ENCODE results near the gene PFDN2. TPM values are rescaled to one million over a fixed set of nuclear protein-coding genes. Genes with fewer than 3 reads are reported as not detected.

PFDN2 gene
- total and polyA plus RNA-seq, 2 of the 8 experiments (the other 6 are each of a cell fraction or from before 2014, with no cell fraction given): 66.2 to 71.2 TPM

DNA sequence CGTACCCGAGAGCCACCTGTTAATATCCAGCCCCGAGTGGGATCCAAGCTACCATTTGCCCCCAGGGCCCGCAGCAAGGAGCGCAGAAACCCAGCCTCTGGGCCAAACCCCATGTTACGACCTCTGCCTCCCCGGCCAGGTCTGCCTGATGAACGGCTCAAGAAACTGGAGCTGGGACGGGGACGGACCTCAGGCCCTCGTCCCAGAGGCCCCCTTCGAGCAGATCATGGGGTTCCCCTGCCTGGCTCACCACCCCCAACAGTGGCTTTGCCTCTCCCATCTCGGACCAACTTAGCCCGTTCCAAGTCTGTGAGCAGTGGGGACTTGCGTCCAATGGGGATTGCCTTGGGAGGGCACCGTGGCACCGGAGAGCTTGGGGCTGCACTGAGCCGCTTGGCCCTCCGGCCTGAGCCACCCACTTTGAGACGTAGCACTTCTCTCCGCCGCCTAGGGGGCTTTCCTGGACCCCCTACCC, 42.9 kb upstream of the PFDN2 start:
- peak overlapping the region in 1 of 2 experiments; percentile 63; a peak in 1 of 4 replicates for H3K4me2 ChIP-seq (ENCODE audit: insufficient read depth in 1 of 2, low read depth in 2 of 2, low read length in 2 of 2)
- no peak overlapping the region for H3K56ac ChIP-seq (replicated peaks; ENCODE audit: insufficient read length, low read depth, low read length)
- no peak for FAIRE-seq

More for the DNA sequence above, 42.9 kb upstream of the PFDN2 start:
- Histone ChIP-seq H2AFZ (ENCODE audit: low read length) (no peak overlapping the region), H3K14ac (ENCODE audit: insufficient read length) (no peak overlapping the region), H3K27me3 (replicated peaks in 1 of 4; ENCODE audit: control insufficient read depth in 3 of 4, extremely low read depth in 1 of 4, insufficient read depth in 3 of 4, low read length in 3 of 4) (no peaks in the 10 kb centered on the region), H3K79me2 (ENCODE audit: control insufficient read depth in 1 of 2, insufficient read depth in 2 of 2, low read length in 2 of 2) (no peaks in the 10 kb centered on the region; a peak in 1 of 4 replicates), H2BK20ac (ENCODE audit: low read length) (no peak overlapping the region), H3K4ac (replicated peaks; ENCODE audit: insufficient read length, low read depth, low read length) (no peak overlapping the region), H3K18ac (ENCODE audit: extremely low read depth, low read length) (no peak overlapping the region), H3K9me3 (ENCODE audit: insufficient read depth in 2 of 2, low read depth in 1 of 2, low read length in 1 of 2) (no peaks in the 10 kb centered on the region), H3K23me2 (ENCODE audit: low read depth, low read length) (peaks cover 6% of the 10 kb centered on the region), H4K20me1 (replicated peaks in 1 of 2; ENCODE audit: control insufficient read depth in 1 of 2, insufficient read depth in 2 of 2, low read length in 2 of 2) (no peaks in the 10 kb centered on the region), H4K8ac (ENCODE audit: extremely low read depth, insufficient read depth, low read length) (no peak overlapping the region), H3K27ac (ENCODE audit: low read depth, low read length) (no peak overlapping the region), H2AK5ac (ENCODE audit: low read depth, low read length) (no peak overlapping the region), H4K91ac (replicated peaks; ENCODE audit: insufficient read length, low read length) (no peak overlapping the region), H3K36me3 (ENCODE audit: control insufficient read depth in 2 of 4, insufficient read depth in 4 of 4, low read length in 3 of 4) (peaks cover 2 to 12% (median 7%) of the 10 kb centered on the region in 4 experiments; a peak in 5 of 8 replicates), H4K5ac (ENCODE audit: insufficient read length, low read depth, low read length) (no peak overlapping the region), H2BK15ac (ENCODE audit: low read length) (no peak overlapping the region), H2BK5ac (ENCODE audit: low read depth, low read length) (no peak overlapping the region), H3K4me3 (ENCODE audit: extremely low read depth in 1 of 4, insufficient read depth in 2 of 4, low read depth in 3 of 4, low read length in 4 of 4) (no peak overlapping the region), H2BK12ac (ENCODE audit: low read depth, low read length) (no peak overlapping the region), H3K79me1 (ENCODE audit: low read depth, low read length) (no peaks in the 10 kb centered on the region; the same call in 1 of the 2 replicates), H2BK120ac (replicated peaks; ENCODE audit: low read depth, low read length) (no peak overlapping the region), H3K4me1 (replicated peaks in 1 of 4; ENCODE audit: control insufficient read depth in 3 of 4, insufficient read depth in 4 of 4, low read length in 3 of 4) (peaks cover 0 to 20% (median 8%) of the 10 kb centered on the region in 4 experiments; a peak in 5 of 7 replicates), H3K23ac (ENCODE audit: insufficient read length) (no peak overlapping the region), H3K9ac (replicated peaks in 1 of 4; ENCODE audit: extremely low read depth in 1 of 4, low read depth in 3 of 4, low read length in 3 of 4) (no peak overlapping the region)
- no peak for DNase-seq (ENCODE audit: low read depth in 1 of 2, low spot score in 2 of 2)
- no peak for TF ChIP-seq POLR2A (IDR thresholded peaks at IDR 0.05; ENCODE audit: control extremely low read depth in 1 of 2, low read depth in 2 of 2, low read length in 2 of 2)
- no peak for TF ChIP-seq MAX (IDR thresholded peaks at IDR 0.05)
- no peak for TF ChIP-seq TEAD4 (IDR thresholded peaks at IDR 0.05; ENCODE audit: low read depth, low read length)
- TF ChIP-seq HDAC2 (IDR thresholded peaks at IDR 0.05; ENCODE audit: borderline replicate concordance in 1 of 2, low read depth in 2 of 2, low read length in 2 of 2): no peak
- TF ChIP-seq TCF12 (IDR thresholded peaks at IDR 0.05; ENCODE audit: low read depth, low read length): no peak
- TF ChIP-seq ASH2L (IDR thresholded peaks at IDR 0.05; ENCODE audit: low read length): no peak
- CTCF ChIA-PET (ENCODE audit: partially characterized antibody): interaction anchor here (1.1 kb wide), 2 partner anchors 11 to 152 kb away, joined by 3 read pairs; no protein-coding TSS in a partner anchor
- POLR2A ChIA-PET (ENCODE audit: partially characterized antibody): interaction anchor here (0.6 to 0.9 kb wide), 2 partner anchors 11 to 59 kb away, joined by 3 read pairs; no protein-coding TSS in a partner anchor
- WGBS, 2 experiments (ENCODE audit: extremely low coverage in 1 of 2, insufficient coverage in 1 of 2, insufficient read length in 1 of 2, insufficient replicate concordance in 2 of 2, low coverage in 1 of 2, low lambda C conversion rate in 2 of 2, missing lambda C conversion rate in 1 of 2): 91% methylated on average over 22 of the region's 22 CpGs; no CpG with 5 or more reads in 1 of the 2 experiments

All from H1 (cell line).